K562 (cell line): ENCODE measurements around the gene NFIC. TPM values are rescaled to one million over a fixed set of nuclear protein-coding genes. Genes with fewer than 3 reads are reported as not detected.

Experiments used
- ATAC-seq: fragments of 200-7000 bp; cut with Tn5 transposase; 3 replicates; pipeline ENCODE4 v1.9.1; 2020; ENCODE audit warnings: moderate library complexity
- BruUV-seq: library from RNA; stranded (reverse); fragments of 400-500 nt; replicated peaks from 2 replicates; lab custom pipeline; 2021; lab: Mats Ljungman, UMichigan
- CTCF ChIA-PET: fragments of 300-600 bp; formaldehyde crosslinking; extraction: SDS; loops from one replicate; lab custom pipeline; 2021; ENCODE audit warnings: low intra/inter-chr PET ratio; lab: Yijun Ruan, JAX
- POLR2A ChIA-PET: fragments of 300-600, 350-650 bp; sonication (Branson Sonifier 250); formaldehyde crosslinking; extraction: SDS; loops from one replicate; lab custom pipeline; 2021; ENCODE audit warnings: antibody characterized with exemption, inconsistent platforms; lab: Yijun Ruan, JAX
- DNase-seq, 4 experiments: peaks; one replicate each; pipeline versions ENCODE4 v3.0.0 to v3.0.0-alpha.2; 2011 to 2018; ENCODE audit warnings: low spot score in 3 of 4, mixed read lengths in 3 of 4; ENCODE audit errors: extremely low read depth in 1 of 4
- FAIRE-seq: peaks from 2 replicates; lab custom pipeline; 2011; peaks lifted over from hg19 to GRCh38; lab: Jason Lieb, UNC
- H2AFZ ChIP-seq: 2 replicates; pipeline ENCODE4 v1.6.0; 2011; ENCODE audit warnings: low read depth, low read length, control low read depth, inconsistent platforms
- H3K27ac ChIP-seq: fragments of 200-600 bp; 3 replicates; pipeline ENCODE4 v1.8.0; 2011; ENCODE audit warnings: low read depth, mild to moderate bottlenecking, control low read depth, inconsistent platforms, low read length, moderate library complexity, mixed read lengths; ENCODE audit errors: extremely low read depth
- H3K27me3 ChIP-seq, 2 experiments: fragments of 300-600 bp in 1 of 2; 2 replicates in 1 of 2; 3 replicates in 1 of 2; pipeline versions ENCODE4 v1.6.0 to v1.8.0; 2011; ENCODE audit warnings: inconsistent platforms in 2 of 2, low read length in 2 of 2, mild to moderate bottlenecking in 1 of 2, mixed read lengths in 1 of 2, moderate library complexity in 1 of 2; ENCODE audit not compliant: control insufficient read depth in 2 of 2, insufficient read depth in 2 of 2
- H3K36me3 ChIP-seq: fragments of 300-600 bp; 3 replicates; pipeline ENCODE4 v1.8.0; 2011; ENCODE audit warnings: mild to moderate bottlenecking, low read length, inconsistent platforms; ENCODE audit not compliant: control insufficient read depth, insufficient read depth
- H3K4me1 ChIP-seq, 2 experiments: fragments of 200-600 bp in 1 of 2; replicated peaks in 1 of 2; 2 replicates in 1 of 2; 3 replicates in 1 of 2; pipeline versions ENCODE4 v1.5.1 to v1.8.0; 2011; ENCODE audit warnings: inconsistent platforms in 2 of 2, low read length in 2 of 2, mild to moderate bottlenecking in 1 of 2, mixed read lengths in 1 of 2, moderate library complexity in 1 of 2; ENCODE audit not compliant: control insufficient read depth in 2 of 2, insufficient read depth in 2 of 2
- H3K4me2 ChIP-seq: 2 replicates; pipeline ENCODE4 v1.6.1; 2011; ENCODE audit warnings: low read length, control low read depth, inconsistent platforms, mixed read lengths; ENCODE audit not compliant: insufficient read depth
- H3K4me3 ChIP-seq: fragments of 200-600 bp; sonication (generic), shearing (Covaris generic); 2 replicates; pipeline ENCODE4 v1.5.1; 2016; ENCODE audit warnings: control low read depth, inconsistent platforms
- H3K79me2 ChIP-seq: fragments of 200-600 bp; 3 replicates; pipeline ENCODE4 v1.8.0; 2011; ENCODE audit warnings: low read length, inconsistent platforms; ENCODE audit not compliant: control insufficient read depth, insufficient read depth
- H3K9ac ChIP-seq, 2 experiments: 2 replicates each; pipeline versions ENCODE4 v1.6.0 to v1.6.1; 2011; ENCODE audit warnings: low read depth in 2 of 2, low read length in 2 of 2, control low read depth in 1 of 2, inconsistent platforms in 1 of 2, mild to moderate bottlenecking in 1 of 2, mixed read lengths in 1 of 2; ENCODE audit not compliant: insufficient read depth in 1 of 2
- H3K9me1 ChIP-seq: one replicate; pipeline ENCODE4 v1.6.0; 2011; ENCODE audit warnings: inconsistent platforms, mild to moderate bottlenecking, low read length, moderate library complexity; ENCODE audit not compliant: control insufficient read depth, insufficient read depth
- H3K9me3 ChIP-seq: replicated peaks from 2 replicates; pipeline ENCODE4 v1.5.1; 2011; ENCODE audit warnings: low read depth, low read length, inconsistent platforms; ENCODE audit not compliant: control insufficient read depth, insufficient read depth
- H4K20me1 ChIP-seq: replicated peaks from 2 replicates; pipeline ENCODE4 v1.6.1; 2011; ENCODE audit warnings: low read length, inconsistent platforms, mixed read lengths; ENCODE audit not compliant: control insufficient read depth, insufficient read depth
- EGR1 ChIP-seq: fragments of 450-650 bp; conservative IDR thresholded peaks from 2 replicates; pipeline ENCODE4 v1.6.1; 2017; ENCODE audit warnings: mild to moderate bottlenecking
- EHMT2 ChIP-seq: fragments of 450-650 bp; IDR thresholded peaks from 2 replicates; pipeline ENCODE4 v1.6.1; 2018; ENCODE audit warnings: antibody characterized with exemption
- EWSR1 ChIP-seq: fragments of 450-650 bp; IDR thresholded peaks from 2 replicates; pipeline ENCODE4 v1.6.1; 2018; ENCODE audit warnings: borderline replicate concordance, mild to moderate bottlenecking, low read depth, moderate library complexity; ENCODE audit not compliant: partially characterized antibody
- HDAC1 ChIP-seq, 2 experiments: fragments of 450-650 bp; IDR thresholded peaks; 2 replicates each; pipeline ENCODE4 v1.6.1; 2016 to 2017; ENCODE audit warnings: inconsistent platforms in 1 of 2, mild to moderate bottlenecking in 1 of 2, moderate library complexity in 1 of 2
- KDM1A ChIP-seq, 2 experiments: fragments of 450-650 bp; IDR thresholded peaks; 2 replicates each; pipeline ENCODE4 v1.6.1; 2016; ENCODE audit warnings: mild to moderate bottlenecking in 2 of 2
- MEIS2 ChIP-seq: fragments of 450-650 bp; IDR thresholded peaks from 2 replicates; pipeline ENCODE4 v1.6.1; 2014; ENCODE audit warnings: mild to moderate bottlenecking; ENCODE audit not compliant: partially characterized antibody
- PHF8 ChIP-seq: fragments of 200-600 bp; sonication (generic); IDR thresholded peaks from 2 replicates; pipeline ENCODE4 v1.6.1; 2012; ENCODE audit warnings: mixed run types, mild to moderate bottlenecking, inconsistent platforms, low read length, moderate library complexity, borderline replicate concordance
- RBBP5 ChIP-seq: fragments of 200-600 bp; sonication (generic); IDR thresholded peaks from 2 replicates; pipeline ENCODE4 v1.6.1; 2012; ENCODE audit warnings: borderline replicate concordance, mild to moderate bottlenecking, low read length, control low read depth, inconsistent platforms; ENCODE audit not compliant: insufficient read depth, poor library complexity, severe bottlenecking
- whole genome bisulfite sequencing: fragments of 100-300 bp; shearing (Covaris generic); methylation state at CpG from one replicate; pipeline ENCODE4 v1.1.6; 2016; ENCODE audit warnings: low coverage, mixed read lengths; ENCODE audit not compliant: insufficient coverage; ENCODE audit errors: missing lambda C conversion rate; 5-methylcytosine and 5-hydroxymethylcytosine counted together
- in situ Hi-C: fragments of 300-500 bp; cut with MboI; formaldehyde crosslinking; loops from 4 replicates; pipeline ENCODE4 v1.15.0; 2018; ENCODE audit warnings: inconsistent platforms, mixed read lengths
- intact Hi-C: fragments of 100-400 bp; cut with micrococcal nuclease; formaldehyde crosslinking; loops from 2 replicates; pipeline ENCODE4 v1.14.2; 2022
- polyA plus RNA-seq, 8 experiments: library from polyadenylated mRNA; depleted of rRNA in 4 of 8; stranded (reverse) in 5 of 8; unstranded in 3 of 8; fragments of >200 nt; fragmentation: Nextera tagmentation in 2 of 8; fragmentation: Illumina TruSeq in 1 of 8; extraction: Ambion mirVana in 2 of 8; extraction: Trizol in 1 of 8; gene quantifications; 2 replicates each; pipeline versions ENCODE4 v1.2.1 to v1.2.3, GENCODE V29; 2011 to 2014; ENCODE audit warnings: inconsistent platforms in 1 of 8, missing spikeins in 1 of 8
- total RNA-seq, 7 experiments: library from RNA; depleted of rRNA in 6 of 7; stranded (reverse); fragments of >200 nt in 6 of 7; fragmentation: Illumina TruSeq in 2 of 7; extraction: Trizol in 2 of 7; gene quantifications; 2 replicates each; pipeline versions ENCODE4 v1.2.1 to v1.2.3, GENCODE V29; 2011 to 2021; ENCODE audit warnings: low replicate concordance in 1 of 7
- TF ChIP-seq, protein P1 (sequence below): fragments of 250-450 bp; sonication (Bioruptor Pico); IDR thresholded peaks from 2 replicates; pipeline ENCODE4 v1.4.0; 2020; ENCODE audit warnings: mild to moderate bottlenecking, moderate library complexity, borderline replicate concordance
- TF ChIP-seq, protein P2 (sequence below): fragments of 450-650 bp; IDR thresholded peaks from 2 replicates; pipeline ENCODE4 v1.6.1; 2017; ENCODE audit warnings: antibody characterized with exemption
- TF ChIP-seq, protein P3 (sequence below): fragments of 450-650 bp; IDR thresholded peaks from 2 replicates; pipeline ENCODE4 v1.6.1; 2016; ENCODE audit warnings: borderline replicate concordance

NFIC gene
- total and polyA plus RNA-seq, 9 of the 15 experiments (the other 6 are each of a cell fraction or from before 2014, with no cell fraction given): 0.71 to 62.1 (median 6.9) TPM

DNA sequence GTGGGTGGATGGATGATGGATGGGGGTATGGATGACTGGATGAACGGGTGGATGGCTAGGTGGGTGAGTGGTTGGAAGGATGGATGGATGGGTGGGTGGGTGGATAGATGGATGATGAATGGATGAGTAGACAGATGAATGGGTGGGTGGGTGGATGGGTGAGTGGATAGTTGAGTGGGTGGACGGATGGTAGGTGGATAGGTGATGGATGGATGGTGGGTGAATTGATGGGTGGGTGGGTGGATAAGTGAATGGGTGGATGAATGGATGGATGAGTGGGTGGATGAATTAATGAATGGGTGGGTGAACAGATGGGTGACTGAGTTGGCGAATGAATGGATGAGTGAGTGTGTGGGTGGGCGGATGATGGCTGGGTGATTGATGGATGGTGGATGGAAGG is 109.1 kb downstream of the NFIC start (continued):
- TF ChIP-seq EWSR1: no peak

DNA sequence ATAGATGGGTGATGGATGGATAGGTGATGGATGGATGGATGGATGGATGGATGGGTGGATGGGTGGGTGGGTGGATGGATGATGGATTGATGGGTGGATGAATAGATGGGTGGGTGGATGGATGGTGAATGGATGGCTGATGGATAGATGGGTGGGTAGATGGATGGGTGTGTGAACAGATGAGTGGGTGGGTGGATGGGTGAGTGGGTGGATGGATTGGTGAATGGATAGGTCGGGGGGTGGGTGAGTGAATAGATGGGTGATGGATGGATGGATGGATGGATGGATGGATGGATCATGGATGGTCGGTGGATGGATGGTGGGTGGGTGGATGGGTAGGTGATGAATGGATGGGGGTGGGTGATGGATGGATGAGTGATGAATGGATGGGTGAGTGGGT is 110.4 kb downstream of the NFIC start:
- CTCF ChIA-PET: interaction anchor here (0.6 kb wide), 1 partner anchor 177 kb away, joined by 3 read pairs; no protein-coding TSS in a partner anchor

More for the DNA sequence above, 110.4 kb downstream of the NFIC start:
- Histone ChIP-seq H3K9me1 (no peaks in the 10 kb centered on the region), H3K9ac (no peak overlapping the region), H2AFZ (no peak overlapping the region), H3K9me3 (no peaks in the 10 kb centered on the region), H3K79me2 (no peaks in the 10 kb centered on the region), H3K4me2 (no peak overlapping the region), H3K27me3 (peaks cover 8 to 9% of the 10 kb centered on the region in 2 experiments; a peak in 3 of 5 replicates), H3K27ac (no peak overlapping the region), H3K36me3 (no peaks in the 10 kb centered on the region), H3K4me1 (peaks cover 11 to 33% of the 10 kb centered on the region in 2 experiments), H3K4me3 (no peak overlapping the region), H4K20me1 (peaks cover 8% of the 10 kb centered on the region; the same call in 1 of the 2 replicates)
- in situ Hi-C loops (no loop called here), intact Hi-C loops (no loop called here)
- FAIRE-seq: no peak
- ATAC-seq: no peak
- BruUV-seq: no TSS peak
- 0 out of 4 replicates have a peak, but pooled peaks of 1 of the 2 experiments have one; percentile 25 for TF ChIP-seq HDAC1 (IDR thresholded peaks at IDR 0.05)
- no peak for TF ChIP-seq PHF8
- peak; percentile 81 for TF ChIP-seq EGR1
- TF ChIP-seq, protein P1, sequence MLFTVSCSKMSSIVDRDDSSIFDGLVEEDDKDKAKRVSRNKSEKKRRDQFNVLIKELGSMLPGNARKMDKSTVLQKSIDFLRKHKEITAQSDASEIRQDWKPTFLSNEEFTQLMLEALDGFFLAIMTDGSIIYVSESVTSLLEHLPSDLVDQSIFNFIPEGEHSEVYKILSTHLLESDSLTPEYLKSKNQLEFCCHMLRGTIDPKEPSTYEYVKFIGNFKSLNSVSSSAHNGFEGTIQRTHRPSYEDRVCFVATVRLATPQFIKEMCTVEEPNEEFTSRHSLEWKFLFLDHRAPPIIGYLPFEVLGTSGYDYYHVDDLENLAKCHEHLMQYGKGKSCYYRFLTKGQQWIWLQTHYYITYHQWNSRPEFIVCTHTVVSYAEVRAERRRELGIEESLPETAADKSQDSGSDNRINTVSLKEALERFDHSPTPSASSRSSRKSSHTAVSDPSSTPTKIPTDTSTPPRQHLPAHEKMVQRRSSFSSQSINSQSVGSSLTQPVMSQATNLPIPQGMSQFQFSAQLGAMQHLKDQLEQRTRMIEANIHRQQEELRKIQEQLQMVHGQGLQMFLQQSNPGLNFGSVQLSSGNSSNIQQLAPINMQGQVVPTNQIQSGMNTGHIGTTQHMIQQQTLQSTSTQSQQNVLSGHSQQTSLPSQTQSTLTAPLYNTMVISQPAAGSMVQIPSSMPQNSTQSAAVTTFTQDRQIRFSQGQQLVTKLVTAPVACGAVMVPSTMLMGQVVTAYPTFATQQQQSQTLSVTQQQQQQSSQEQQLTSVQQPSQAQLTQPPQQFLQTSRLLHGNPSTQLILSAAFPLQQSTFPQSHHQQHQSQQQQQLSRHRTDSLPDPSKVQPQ: no peak
- TF ChIP-seq EHMT2: 0 out of 2 replicates have a peak, but pooled peaks have one; percentile 57
- TF ChIP-seq, protein P2, sequence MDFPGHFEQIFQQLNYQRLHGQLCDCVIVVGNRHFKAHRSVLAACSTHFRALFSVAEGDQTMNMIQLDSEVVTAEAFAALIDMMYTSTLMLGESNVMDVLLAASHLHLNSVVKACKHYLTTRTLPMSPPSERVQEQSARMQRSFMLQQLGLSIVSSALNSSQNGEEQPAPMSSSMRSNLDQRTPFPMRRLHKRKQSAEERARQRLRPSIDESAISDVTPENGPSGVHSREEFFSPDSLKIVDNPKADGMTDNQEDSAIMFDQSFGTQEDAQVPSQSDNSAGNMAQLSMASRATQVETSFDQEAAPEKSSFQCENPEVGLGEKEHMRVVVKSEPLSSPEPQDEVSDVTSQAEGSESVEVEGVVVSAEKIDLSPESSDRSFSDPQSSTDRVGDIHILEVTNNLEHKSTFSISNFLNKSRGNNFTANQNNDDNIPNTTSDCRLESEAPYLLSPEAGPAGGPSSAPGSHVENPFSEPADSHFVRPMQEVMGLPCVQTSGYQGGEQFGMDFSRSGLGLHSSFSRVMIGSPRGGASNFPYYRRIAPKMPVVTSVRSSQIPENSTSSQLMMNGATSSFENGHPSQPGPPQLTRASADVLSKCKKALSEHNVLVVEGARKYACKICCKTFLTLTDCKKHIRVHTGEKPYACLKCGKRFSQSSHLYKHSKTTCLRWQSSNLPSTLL: no peak
- no peak for TF ChIP-seq RBBP5
- TF ChIP-seq, protein P3, sequence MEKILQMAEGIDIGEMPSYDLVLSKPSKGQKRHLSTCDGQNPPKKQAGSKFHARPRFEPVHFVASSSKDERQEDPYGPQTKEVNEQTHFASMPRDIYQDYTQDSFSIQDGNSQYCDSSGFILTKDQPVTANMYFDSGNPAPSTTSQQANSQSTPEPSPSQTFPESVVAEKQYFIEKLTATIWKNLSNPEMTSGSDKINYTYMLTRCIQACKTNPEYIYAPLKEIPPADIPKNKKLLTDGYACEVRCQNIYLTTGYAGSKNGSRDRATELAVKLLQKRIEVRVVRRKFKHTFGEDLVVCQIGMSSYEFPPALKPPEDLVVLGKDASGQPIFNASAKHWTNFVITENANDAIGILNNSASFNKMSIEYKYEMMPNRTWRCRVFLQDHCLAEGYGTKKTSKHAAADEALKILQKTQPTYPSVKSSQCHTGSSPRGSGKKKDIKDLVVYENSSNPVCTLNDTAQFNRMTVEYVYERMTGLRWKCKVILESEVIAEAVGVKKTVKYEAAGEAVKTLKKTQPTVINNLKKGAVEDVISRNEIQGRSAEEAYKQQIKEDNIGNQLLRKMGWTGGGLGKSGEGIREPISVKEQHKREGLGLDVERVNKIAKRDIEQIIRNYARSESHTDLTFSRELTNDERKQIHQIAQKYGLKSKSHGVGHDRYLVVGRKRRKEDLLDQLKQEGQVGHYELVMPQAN: no peak
- no peak for TF ChIP-seq MEIS2
- peak in 1 of 2 experiments; percentile 29; a peak in 1 of 4 replicates for TF ChIP-seq KDM1A (IDR thresholded peaks at IDR 0.05)
- 0% methylated on average over 1 of the region's 2 CpGs for WGBS
- POLR2A ChIA-PET: no interaction called here
- DNase-seq: no peak
